ENCODE data around the gene ZER1. TPM values are rescaled to one million over a fixed set of nuclear protein-coding genes. Genes with fewer than 3 reads are reported as not detected.
A peak's percentile ranks its signal among the peaks of the same experiment; 100 is the strongest.

Gene ZER1
- total RNA-seq: 10 to 100 TPM; 16.1 to 52.0 (median 21.2) TPM

GRCh38 chr9:128771745-128772519 is at the start of gene ZER1:
Gene ZER1, minus strand, starts transcription at chr9:128771927. Its CDS starts 16,362 bp downstream, at chr9:128755565.
- H3K4me1 ChIP-seq: no peaks in the 10 kb centered on the region
- peak; percentile 90 to 91 for DNase-seq
- no peaks in the 10 kb centered on the region for H3K9me3 ChIP-seq
- peak within 1 kb of the TSS; percentile 94 to 95 for H3K4me3 ChIP-seq
- H3K27me3 ChIP-seq: no peaks in the 10 kb centered on the region
- peak within 1 kb of the TSS; percentile 90 to 91 for H3K27ac ChIP-seq
- TF ChIP-seq CTCF (IDR thresholded peaks at IDR 0.05): peak in 3 of 4 experiments; percentile 3 to 38 (median 6)
- TF ChIP-seq POLR2A (IDR thresholded peaks at IDR 0.05): peak; percentile 76 to 81
- intact Hi-C loops (cut with DNase I; ENCODE audit: low total_unique reads): no loop called here
- no peaks in the 10 kb centered on the region for H3K36me3 ChIP-seq

- no peak for DNase-seq
- no peak overlapping the region for H3K27ac ChIP-seq
- TF ChIP-seq CTCF (IDR thresholded peaks at IDR 0.05) (no peak), POLR2A (IDR thresholded peaks at IDR 0.05) (no peak)
- no peaks in the 10 kb centered on the region for H3K27me3 ChIP-seq
- intact Hi-C loops (cut with DNase I; ENCODE audit: low total_unique reads): no loop called here
- H3K4me1 ChIP-seq: peaks cover 0 to 4% of the 10 kb centered on the region in 2 donors
- H3K9me3 ChIP-seq: no peaks in the 10 kb centered on the region
- H3K36me3 ChIP-seq: no peaks in the 10 kb centered on the region
- H3K4me3 ChIP-seq: no peak overlapping the region
Measured at GRCh38 chr9:128820665-128821583, 49.2 kb upstream of the ZER1 start.

GRCh38 chr9:128819716-128820664 is 48.3 kb upstream of the ZER1 start:
- no peaks in the 10 kb centered on the region for H3K27me3 ChIP-seq
- no peaks in the 10 kb centered on the region for H3K9me3 ChIP-seq
- intact Hi-C loops (cut with DNase I; ENCODE audit: low total_unique reads): no loop called here
- no peaks in the 10 kb centered on the region for H3K36me3 ChIP-seq
- no peak overlapping the region for H3K27ac ChIP-seq
- peak; percentile 64 to 75 for DNase-seq
- H3K4me1 ChIP-seq: peaks cover 0 to 4% of the 10 kb centered on the region in 2 donors
- no peak for TF ChIP-seq CTCF (IDR thresholded peaks at IDR 0.05)
- H3K4me3 ChIP-seq: no peak overlapping the region

- peak overlapping the region; percentile 51 to 66 for H3K4me3 ChIP-seq
- intact Hi-C loops (cut with DNase I; ENCODE audit: low total_unique reads): no loop called here
- H3K9me3 ChIP-seq: no peaks in the 10 kb centered on the region
- no peaks in the 10 kb centered on the region for H3K36me3 ChIP-seq
- no peaks in the 10 kb centered on the region for H3K27me3 ChIP-seq
- TF ChIP-seq CTCF (IDR thresholded peaks at IDR 0.05) (no peak), POLR2A (IDR thresholded peaks at IDR 0.05) (no peak)
- DNase-seq: no peak
- peaks cover 0 to 4% of the 10 kb centered on the region in 2 donors for H3K4me1 ChIP-seq
- H3K27ac ChIP-seq: peak overlapping the region; percentile 66 to 79
Measured at GRCh38 chr9:128818839-128819715, 47.4 kb upstream of the ZER1 start.

All from uterus (tissue), 4 donors.